Right ventricle myocardium inferior (tissue), 1 donor: ENCODE results near the gene RPP25. TPM values are rescaled to one million over a fixed set of nuclear protein-coding genes. Genes with fewer than 3 reads are reported as not detected.

Source experiments
- ATAC-seq: fragments of 200-7000 bp; cut with Tn5 transposase; one replicate; pipeline ENCODE4 v1.9.1; 2020; ENCODE audit warnings: mild to moderate bottlenecking, moderate library complexity
- DNase-seq: peaks from one replicate; pipeline ENCODE4 v3.0.0; 2021; ENCODE audit errors: missing footprints
- intact Hi-C: fragments of 100-400 bp; cut with DNase I; formaldehyde crosslinking; loops from one replicate; pipeline ENCODE4 v1.11.0; 2022
- total RNA-seq: library from RNA; stranded (reverse); fragmentation: NEBNext Ultra II Directional; extraction: Animal tissue kit (Norgen Biotek cat#: 25700); gene quantifications from one replicate; pipeline ENCODE4 v1.2.1, GENCODE V29; 2021
- donor health status: DM: no; HTN: yes; CAD: no; lungs with severe emphysema.

RPP25 gene
- total RNA-seq, 1 donor from 2014 or later, result 2.7 TPM

GRCh38 chr15:74967670-74968069 lies 11.1 kb upstream of the RPP25 start:
- ATAC-seq, result no peak
- intact Hi-C loops, result no loop called here

DNA sequence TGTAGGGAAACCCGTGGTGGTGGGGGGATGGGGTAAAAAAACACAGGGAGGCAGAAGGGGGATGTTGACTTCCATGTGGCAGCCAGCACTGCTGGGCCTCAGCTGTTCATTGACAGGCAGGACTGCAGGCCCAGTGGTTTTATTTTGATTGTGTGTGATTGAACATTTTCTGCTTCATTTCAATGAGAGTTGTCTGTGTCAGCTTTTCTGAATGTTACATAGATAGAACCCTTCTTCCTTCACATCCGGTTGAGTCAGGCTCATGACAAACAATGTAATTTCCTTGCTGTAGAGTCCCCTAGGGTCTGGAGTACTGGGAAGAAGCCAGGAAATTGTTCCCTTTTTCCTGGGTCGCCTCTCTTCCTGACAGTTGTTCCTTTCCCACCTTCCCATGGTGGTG lies 8.2 kb upstream of the RPP25 start:
- ATAC-seq, result no peak

More at GRCh38 chr15:74967670-74968069, 11.1 kb upstream of the RPP25 start:
- no peak for DNase-seq

DNA sequence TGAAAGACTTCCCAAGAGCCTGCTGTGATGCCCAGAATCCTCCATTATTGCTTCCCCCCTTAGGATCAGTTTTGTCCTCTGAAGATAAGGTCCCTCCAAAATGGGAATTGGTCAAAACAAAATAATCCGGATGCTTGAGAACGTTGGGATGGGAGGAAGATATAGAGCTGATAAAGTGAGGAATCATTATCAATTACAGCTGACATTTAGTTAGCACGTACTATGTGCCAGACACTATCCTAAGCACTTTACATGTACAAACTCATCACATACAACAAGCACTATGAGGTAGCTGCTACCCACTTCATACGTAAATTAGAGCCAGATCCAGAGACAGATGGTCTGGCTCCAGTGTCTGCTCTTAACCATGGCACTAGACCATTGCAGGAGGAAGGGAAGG lies 6.6 kb upstream of the RPP25 start:
- intact Hi-C loops, result no loop called here
- ATAC-seq, result no peak
- no peak for DNase-seq

More for the DNA sequence above, 8.2 kb upstream of the RPP25 start:
- DNase-seq, result no peak
- intact Hi-C loops, result no loop called here

DNA sequence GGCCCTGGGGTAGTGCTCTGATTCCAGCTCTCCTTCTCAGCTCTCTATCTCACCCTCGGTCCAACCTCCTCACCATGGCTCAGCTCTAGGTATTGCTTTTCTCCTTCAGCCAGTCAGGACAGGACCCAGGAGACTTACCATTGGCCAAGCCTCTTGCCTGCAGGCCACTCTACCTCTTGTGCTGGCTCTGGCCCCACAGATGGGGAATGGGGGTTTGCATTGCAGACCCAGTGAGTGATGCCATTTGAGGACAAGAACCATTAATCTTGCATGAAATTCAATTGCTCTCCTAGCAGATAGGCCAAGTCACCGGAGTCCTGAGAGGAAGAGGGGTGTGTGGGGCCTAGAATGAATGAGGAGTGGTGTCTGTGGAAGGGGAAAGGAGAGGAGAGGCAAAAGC lies 6.1 kb upstream of the RPP25 start:
- no peak for ATAC-seq
- DNase-seq, result no peak
- intact Hi-C loops, result no loop called here

DNA sequence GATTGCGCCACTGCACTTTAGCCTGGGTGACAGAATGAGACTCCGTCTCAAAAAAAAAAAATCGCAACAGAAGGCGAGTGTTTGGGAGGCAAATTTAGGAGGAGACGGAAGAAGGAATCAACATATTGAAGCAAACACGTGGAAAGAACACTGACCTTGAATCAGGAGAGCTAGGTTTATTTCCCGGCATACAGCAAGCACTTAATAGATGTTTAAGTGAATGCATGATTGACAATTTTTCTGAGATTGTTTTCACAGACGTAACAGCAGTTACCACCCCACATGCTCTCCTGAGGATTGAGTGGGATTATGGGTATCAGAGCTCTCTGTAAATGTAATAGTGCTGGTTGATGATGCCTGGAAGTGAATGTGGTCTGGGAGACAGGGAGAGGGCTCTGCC lies 5.6 kb upstream of the RPP25 start:
- intact Hi-C loops, result no loop called here
- DNase-seq, result no peak

GRCh38 chr15:74961616-74962015 lies 5.0 kb upstream of the RPP25 start:
- no peak for ATAC-seq
- no peak for DNase-seq
- intact Hi-C loops, result no loop called here

More for the DNA sequence above, 5.6 kb upstream of the RPP25 start:
- ATAC-seq, result no peak

DNA sequence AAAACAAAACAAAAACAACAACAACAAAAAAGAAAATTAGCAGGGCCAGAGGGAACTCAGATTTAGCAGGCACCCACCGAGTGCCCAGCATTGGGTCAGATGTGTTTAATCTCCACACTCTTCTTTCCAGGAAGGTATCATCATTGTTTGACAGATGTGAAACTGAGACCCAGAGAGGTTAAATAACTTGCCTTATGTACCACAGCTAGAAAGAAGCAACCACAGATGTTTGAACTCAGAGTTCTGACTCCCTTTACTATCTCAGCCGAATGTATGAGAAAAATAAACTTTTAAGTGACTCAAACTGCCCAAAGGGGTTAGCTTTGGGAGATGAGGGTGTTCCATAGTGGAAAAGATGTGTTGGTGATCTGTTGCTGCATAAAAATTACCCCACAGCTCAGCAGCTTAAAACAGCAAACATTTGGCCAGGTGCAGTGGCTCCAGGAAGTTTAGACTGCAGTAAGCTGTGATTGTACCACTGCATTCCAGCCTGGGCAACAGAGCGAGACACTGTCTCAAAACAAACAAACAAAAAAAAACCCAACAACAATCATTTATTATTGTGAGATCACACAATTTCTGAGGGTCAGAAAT lies 4.5 kb upstream of the RPP25 start:
- intact Hi-C loops, result no loop called here
- no peak for DNase-seq
- no peak for ATAC-seq

DNA sequence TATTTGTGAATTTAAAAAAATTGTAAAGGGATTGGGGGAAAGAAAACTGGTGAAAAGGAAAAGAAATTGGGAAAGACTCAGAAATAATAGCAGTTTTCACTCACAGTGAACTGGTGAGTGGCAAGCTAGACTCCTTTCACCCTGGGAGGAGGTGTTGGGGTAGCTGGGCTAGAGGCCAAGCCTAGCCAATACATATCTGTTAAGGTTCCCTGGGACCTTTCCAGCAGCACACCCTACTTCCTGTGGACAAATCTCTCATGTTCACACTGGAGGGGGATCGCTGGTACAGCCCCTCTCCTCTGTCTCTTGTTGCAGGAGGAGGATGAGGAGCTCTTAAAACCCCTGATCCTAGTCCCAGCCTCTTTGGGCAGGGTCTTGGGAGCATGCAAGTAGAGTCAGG lies 3.7 kb upstream of the RPP25 start:
- intact Hi-C loops, result no loop called here
- DNase-seq (no peak), ATAC-seq (no peak)

GRCh38 chr15:74959586-74959939 lies 3.0 kb upstream of the RPP25 start:
- DNase-seq, result no peak
- intact Hi-C loops, result loop anchor here (2.0 to 5.0 kb wide), 2 partner anchors 63 to 243 kb away; partner anchors contain the start of genes C15orf39 and PPCDC

GRCh38 chr15:74958908-74959585 lies 2.5 kb upstream of the RPP25 start:
- ATAC-seq, result no peak
- intact Hi-C loops, result loop anchor here (2.0 to 5.0 kb wide), 2 partner anchors 64 to 243 kb away; partner anchors contain the start of genes C15orf39 and PPCDC
- no peak for DNase-seq

More at GRCh38 chr15:74959586-74959939, 3.0 kb upstream of the RPP25 start:
- no peak for ATAC-seq

- peak; percentile 83 for DNase-seq
- intact Hi-C loops, result loop anchor here (2.0 to 5.0 kb wide), 2 partner anchors 64 to 244 kb away; partner anchors contain the start of genes C15orf39 and PPCDC
- ATAC-seq, result peak; percentile 42
Measured at GRCh38 chr15:74958320-74958907, 1.8 kb upstream of the RPP25 start.

- no peak for ATAC-seq
- intact Hi-C loops, result loop anchor here (2.0 to 5.0 kb wide), 2 partner anchors 65 to 245 kb away; partner anchors contain the start of genes C15orf39 and PPCDC
- no peak for DNase-seq
Measured at GRCh38 chr15:74957476-74958035, 984 bp upstream of the RPP25 start.

DNA sequence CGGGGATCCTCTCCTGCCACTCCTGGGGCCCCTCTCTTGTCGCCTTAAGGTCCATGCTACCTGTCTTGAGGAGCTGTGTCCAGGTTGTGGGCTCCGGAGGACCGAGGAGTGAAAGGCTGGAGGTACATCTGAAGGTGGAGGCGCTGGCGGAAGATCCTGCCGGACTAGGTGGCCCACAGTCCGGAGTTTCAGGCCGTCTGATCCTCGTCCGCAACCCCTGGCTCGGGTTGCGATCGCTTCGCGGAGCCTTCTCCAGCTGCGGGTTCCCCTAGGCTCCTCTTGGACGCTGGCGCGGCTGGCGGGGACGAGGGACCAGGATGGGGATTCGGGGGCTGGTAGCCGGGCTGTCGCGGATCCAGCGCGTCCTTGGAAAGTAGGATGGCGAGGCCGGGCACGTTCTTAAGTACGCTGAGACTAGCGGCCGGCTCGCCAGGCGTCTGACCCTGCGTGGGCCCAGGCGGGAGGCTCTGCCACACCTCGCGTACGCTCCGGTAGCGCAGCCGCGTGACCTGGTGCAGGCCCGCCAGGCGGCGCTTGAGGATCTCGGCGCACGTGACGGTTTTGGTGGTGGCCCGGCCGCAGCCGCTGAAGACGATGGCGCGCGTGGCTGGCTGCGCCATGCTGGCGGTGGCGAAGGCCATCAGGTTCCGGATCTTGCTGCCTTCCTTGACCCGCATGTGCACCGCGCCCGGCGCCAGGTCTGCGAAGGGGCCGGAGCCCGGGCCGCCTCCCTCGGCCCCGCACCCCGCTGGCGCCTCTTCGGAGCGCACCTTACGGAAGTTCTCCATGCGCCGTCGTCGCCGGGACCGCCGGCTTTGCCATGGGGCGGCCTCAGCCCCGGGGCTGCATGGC lies 550 bp downstream of the RPP25 start:
- peak; percentile 64 for ATAC-seq
- intact Hi-C loops, result loop anchor here (5.0 kb wide), 1 partner anchor 246 kb away; the partner anchor contains the start of gene C15orf39
- peak; percentile 88 for DNase-seq

DNA sequence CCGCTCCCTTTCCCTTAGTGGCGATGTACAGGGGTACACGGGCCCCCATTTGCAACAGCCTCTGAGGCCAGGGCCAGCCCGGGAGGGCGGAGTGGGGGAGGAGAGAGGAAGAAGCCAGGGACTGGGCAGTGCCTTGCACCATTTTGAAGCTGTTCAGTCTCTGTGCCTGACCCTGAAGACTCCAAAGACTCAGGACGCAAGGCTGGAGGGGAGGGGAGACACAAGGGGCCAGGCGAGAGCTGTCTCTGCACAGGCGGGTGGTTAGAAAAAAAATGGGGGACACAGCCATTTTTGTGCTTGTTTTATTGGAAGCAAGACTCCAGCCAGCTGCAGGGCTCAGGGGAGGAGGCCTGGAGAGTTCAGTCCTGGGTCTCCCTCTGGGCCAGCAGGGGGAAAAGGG lies 1.6 kb downstream of the RPP25 start:
- no peak for ATAC-seq
- intact Hi-C loops, result loop anchor here (5.0 kb wide), 1 partner anchor 247 kb away; the partner anchor contains the start of gene C15orf39
- DNase-seq, result no peak

DNA sequence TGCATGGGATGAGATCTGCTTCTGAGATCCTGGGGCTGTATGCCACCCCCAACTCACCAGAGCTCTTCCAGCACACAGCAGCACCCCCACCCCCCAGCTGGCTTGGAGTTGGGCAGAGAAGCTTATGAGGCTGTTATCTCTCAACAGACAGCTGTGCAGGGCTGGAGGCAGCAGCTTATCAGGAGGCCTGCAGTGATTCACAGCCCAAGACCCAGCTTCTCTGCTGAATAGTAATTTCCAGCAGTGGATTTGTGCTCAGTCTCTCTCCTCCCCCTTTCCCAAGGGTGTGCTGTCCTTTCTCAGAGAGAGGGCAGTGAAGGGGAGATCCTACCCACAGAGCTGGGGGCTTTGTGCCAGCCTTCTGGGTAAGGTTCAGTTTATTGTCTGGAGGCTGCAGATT lies 2.1 kb downstream of the RPP25 start:
- intact Hi-C loops, result loop anchor here (5.0 kb wide), 1 partner anchor 317 kb away; no protein-coding TSS in a partner anchor
- DNase-seq (no peak), ATAC-seq (no peak)

- ATAC-seq (no peak), DNase-seq (no peak)
- intact Hi-C loops, result loop anchor here (5.0 kb wide), 1 partner anchor 314 kb away; no protein-coding TSS in a partner anchor
Measured at GRCh38 chr15:74951006-74951405, 5.6 kb downstream of the RPP25 start.

DNA sequence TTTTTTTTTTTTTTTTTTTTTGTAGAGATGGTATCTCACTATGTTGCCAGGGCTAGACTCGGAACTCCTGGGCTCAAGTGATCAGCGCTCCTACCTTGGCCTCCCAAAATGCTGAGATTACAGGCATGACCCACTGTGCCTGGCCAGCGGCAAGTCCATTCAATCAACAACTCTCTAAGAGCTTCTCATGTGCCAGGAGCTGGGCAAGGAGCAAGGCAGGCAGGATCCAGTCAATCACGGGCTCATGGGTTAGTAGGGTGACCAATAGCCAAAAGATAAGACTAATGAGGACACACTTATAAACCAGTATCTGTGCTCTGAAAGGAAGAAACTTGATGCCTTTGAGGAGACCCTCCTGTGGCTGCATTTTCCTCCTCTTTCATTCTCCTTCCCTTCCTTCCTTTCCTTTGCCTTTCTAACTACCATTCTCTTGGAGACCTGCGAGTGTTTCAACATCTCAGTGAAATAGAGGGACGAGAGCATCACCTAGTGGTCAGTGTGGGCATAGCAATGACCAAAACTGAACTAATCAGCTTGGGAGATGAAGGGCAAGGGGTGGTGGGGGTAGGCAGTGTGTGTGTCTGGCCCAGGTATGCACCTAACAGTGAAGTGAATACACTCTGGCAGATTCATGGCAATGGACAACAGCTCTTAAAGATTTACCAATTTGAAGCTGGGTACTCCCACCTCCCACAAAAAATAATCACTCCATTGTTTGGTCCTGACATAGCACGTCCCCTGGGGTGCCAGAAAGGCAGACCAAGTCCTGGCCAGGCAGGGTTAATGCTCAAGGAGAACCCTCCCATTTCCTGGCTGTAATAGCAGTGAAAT lies 6.3 kb downstream of the RPP25 start:
- ATAC-seq (peak; percentile 65), DNase-seq (no peak)
- intact Hi-C loops, result loop anchor here (1.0 to 5.0 kb wide), 2 partner anchors 179 to 313 kb away; no protein-coding TSS in a partner anchor
